Transverse colon (tissue), 4 donors: ENCODE results near the gene FOSL1. TPM values are rescaled to one million over a fixed set of nuclear protein-coding genes. Genes with fewer than 3 reads are reported as not detected.

ENCODE experiments used
- DNase-seq: peaks from one replicate; pipeline ENCODE4 v3.0.0-alpha.2; 2019
- H3K27ac ChIP-seq, 4 donors: fragments of 200-600 bp; sonication (generic); 2 replicates each; pipeline ENCODE4 v1.5.1; 2016 to 2018; ENCODE audit warnings: inconsistent platforms in 4 of 4
- H3K27me3 ChIP-seq: fragments of 200-600 bp; sonication (generic); 2 replicates; pipeline ENCODE4 v1.5.1; 2017; ENCODE audit warnings: inconsistent platforms
- H3K36me3 ChIP-seq, 4 donors: fragments of 200-600 bp; sonication (generic); 2 replicates each; pipeline ENCODE4 v1.5.1; 2017 to 2019; ENCODE audit warnings: inconsistent platforms in 4 of 4
- H3K4me1 ChIP-seq, 4 donors: fragments of 200-600 bp; sonication (generic); 2 replicates each; pipeline ENCODE4 v1.5.1; 2017 to 2020; ENCODE audit warnings: inconsistent platforms in 4 of 4
- H3K4me3 ChIP-seq, 4 donors: fragments of 200-600 bp; sonication (generic); 1 replicate in 1 of 4; 2 replicates in 3 of 4; pipeline versions ENCODE4 v1.5.1 to v1.6.1; 2017 to 2019; ENCODE audit warnings: inconsistent platforms in 4 of 4
- H3K9me3 ChIP-seq, 2 donors: fragments of 200-600 bp; sonication (generic); 2 replicates each; pipeline ENCODE4 v1.5.1; 2017 to 2019; ENCODE audit warnings: inconsistent platforms in 2 of 2
- CTCF ChIP-seq, 5 experiments: fragments of 200-600 bp in 3 of 5; fragments of 450-650 bp in 2 of 5; sonication (generic) in 3 of 5; IDR thresholded peaks; 1 replicate in 2 of 5; 2 replicates in 3 of 5; pipeline ENCODE4 v1.5.1; 2016 to 2017; ENCODE audit warnings: antibody characterized with exemption in 5 of 5, inconsistent platforms in 3 of 5, mild to moderate bottlenecking in 2 of 5, moderate library complexity in 1 of 5
- EP300 ChIP-seq: sonication (generic); formaldehyde crosslinking; IDR thresholded peaks from one replicate; pipeline ENCODE4 v1.6.1; 2017; ENCODE audit warnings: antibody characterized with exemption, low read depth
- POLR2A ChIP-seq: fragments of 450-650 bp; IDR thresholded peaks from one replicate; pipeline ENCODE4 v1.6.1; 2016; ENCODE audit warnings: antibody characterized with exemption, mild to moderate bottlenecking, moderate library complexity
- POLR2AphosphoS5 ChIP-seq, 3 donors: sonication (generic); formaldehyde crosslinking; IDR thresholded peaks; one replicate each; pipeline ENCODE4 v1.6.1; 2016; ENCODE audit warnings: antibody characterized with exemption in 3 of 3
- WGBS, 2 donors: methylation state at CpG; one replicate each; pipeline ENCODE4 v1.1.5; 2018; ENCODE audit warnings: low coverage in 1 of 2; 5-methylcytosine and 5-hydroxymethylcytosine counted together
- in situ Hi-C, 4 donors: fragments of 200-750 bp; cut with MboI; loops; one replicate each; pipeline versions ENCODE4 v1.15.0 to v1.15.1; 2017; ENCODE audit warnings: low sequenced_read_pairs in 3 of 4, low pct_ligation_motif_present in 1 of 4, low pct_unique_long_range_greater_than_20kb in 1 of 4
- intact Hi-C: fragments of 100-400 bp; cut with DNase I; formaldehyde crosslinking; loops from one replicate; pipeline ENCODE4 v1.15.1; 2023; ENCODE audit warnings: low total_unique reads
- total RNA-seq, 4 donors: library from RNA; depleted of rRNA; stranded (reverse); fragments of >200 nt; gene quantifications; one replicate each; pipeline ENCODE4 v1.1.0, GENCODE V29; 2016

The FOSL1 gene
- total RNA-seq, 4 donors from 2014 or later, result 1.2 to 11.6 TPM; not detected in 2

GRCh38 chr11:65941720-65942310 is 41.6 kb upstream of the FOSL1 start:
- H3K4me1 ChIP-seq, result no peaks in the 10 kb centered on the region
- 67 to 79% methylated on average over 6 to 9 of the region's 9 CpGs for WGBS, 2 donors
- H3K36me3 ChIP-seq, result no peaks in the 10 kb centered on the region
- H3K9me3 ChIP-seq, result no peaks in the 10 kb centered on the region
- intact Hi-C loops, result no loop called here
- H3K27ac ChIP-seq, result peak overlapping the region in 1 of 4 donors; percentile 20
- H3K4me3 ChIP-seq, result no peak overlapping the region
- peaks cover 9% of the 10 kb centered on the region for H3K27me3 ChIP-seq
- DNase-seq, result no peak
- TF ChIP-seq CTCF (IDR thresholded peaks at IDR 0.05), result no peak
- no peak for TF ChIP-seq EP300
- no peak for TF ChIP-seq POLR2AphosphoS5 (IDR thresholded peaks at IDR 0.05)
- no peak for TF ChIP-seq POLR2A
- in situ Hi-C loops, result no loop called here

- H3K9me3 ChIP-seq, result no peaks in the 10 kb centered on the region
- 43 to 75% methylated on average over 1 to 4 of the region's 4 CpGs for WGBS, 2 donors
- no peak overlapping the region for H3K27ac ChIP-seq
- H3K4me1 ChIP-seq, result no peaks in the 10 kb centered on the region
- H3K4me3 ChIP-seq, result no peak overlapping the region
- intact Hi-C loops, result no loop called here
- H3K27me3 ChIP-seq, result peaks cover 17% of the 10 kb centered on the region
- DNase-seq, result no peak
- H3K36me3 ChIP-seq, result no peaks in the 10 kb centered on the region
- in situ Hi-C loops, result no loop called here
- TF ChIP-seq POLR2AphosphoS5 (IDR thresholded peaks at IDR 0.05) (no peak), POLR2A (no peak), CTCF (IDR thresholded peaks at IDR 0.05) (no peak), EP300 (no peak)
These were observed 37.6 kb upstream of the FOSL1 start for GRCh38 chr11:65937766-65938165.

- no peak overlapping the region for H3K4me3 ChIP-seq
- TF ChIP-seq EP300 (no peak), POLR2AphosphoS5 (IDR thresholded peaks at IDR 0.05) (no peak), POLR2A (no peak), CTCF (IDR thresholded peaks at IDR 0.05) (no peak)
- WGBS, 2 donors, result 69 to 75% methylated on average over 4 of the region's 4 CpGs
- no peaks in the 10 kb centered on the region for H3K36me3 ChIP-seq
- H3K27ac ChIP-seq, result no peak overlapping the region
- H3K9me3 ChIP-seq, result no peaks in the 10 kb centered on the region
- no peak for DNase-seq
- in situ Hi-C loops (no loop called here), intact Hi-C loops (no loop called here)
- H3K4me1 ChIP-seq, result no peaks in the 10 kb centered on the region
- H3K27me3 ChIP-seq, result peaks cover 18% of the 10 kb centered on the region
These were observed 33.8 kb upstream of the FOSL1 start for GRCh38 chr11:65934014-65934413.

- no peaks in the 10 kb centered on the region for H3K9me3 ChIP-seq
- in situ Hi-C loops, result no loop called here
- H3K27ac ChIP-seq, result no peak overlapping the region
- peaks cover 0 to 3% (median 0%) of the 10 kb centered on the region in 4 donors for H3K4me1 ChIP-seq
- 38 to 40% methylated on average over 1 to 9 of the region's 9 CpGs for WGBS, 2 donors
- H3K36me3 ChIP-seq, result no peaks in the 10 kb centered on the region
- no peak overlapping the region for H3K4me3 ChIP-seq
- TF ChIP-seq EP300 (no peak), POLR2A (no peak), CTCF (IDR thresholded peaks at IDR 0.05) (no peak), POLR2AphosphoS5 (IDR thresholded peaks at IDR 0.05) (no peak)
- intact Hi-C loops, result no loop called here
- no peak for DNase-seq
- H3K27me3 ChIP-seq, result peaks cover 16% of the 10 kb centered on the region
These were observed 32.4 kb upstream of the FOSL1 start for GRCh38 chr11:65932558-65932919.
